OCI-LY7 (cell line): ENCODE measurements around the gene WNT1.

ENCODE experiments used
- EZH2phosphoT487 ChIP-seq: fragments of 200-600 bp; sonication (generic); IDR thresholded peaks from 2 replicates; pipeline ENCODE4 v1.6.1; 2018; ENCODE audit warnings: low read depth, borderline replicate concordance, mild to moderate bottlenecking, mixed run types, antibody characterized with exemption, low read length, moderate library complexity, mixed read lengths
- TF ChIP-seq, protein P1 (sequence below): fragments of 200-600 bp; sonication (generic); conservative IDR thresholded peaks from 2 replicates; pipeline ENCODE4 v1.5.1; 2014; ENCODE audit warnings: mild to moderate bottlenecking, antibody characterized with exemption, low read length, moderate library complexity, mixed read lengths

GRCh38 chr12:48981757-48982157, 3.6 kb downstream of the WNT1 start:
- TF ChIP-seq, protein P1, sequence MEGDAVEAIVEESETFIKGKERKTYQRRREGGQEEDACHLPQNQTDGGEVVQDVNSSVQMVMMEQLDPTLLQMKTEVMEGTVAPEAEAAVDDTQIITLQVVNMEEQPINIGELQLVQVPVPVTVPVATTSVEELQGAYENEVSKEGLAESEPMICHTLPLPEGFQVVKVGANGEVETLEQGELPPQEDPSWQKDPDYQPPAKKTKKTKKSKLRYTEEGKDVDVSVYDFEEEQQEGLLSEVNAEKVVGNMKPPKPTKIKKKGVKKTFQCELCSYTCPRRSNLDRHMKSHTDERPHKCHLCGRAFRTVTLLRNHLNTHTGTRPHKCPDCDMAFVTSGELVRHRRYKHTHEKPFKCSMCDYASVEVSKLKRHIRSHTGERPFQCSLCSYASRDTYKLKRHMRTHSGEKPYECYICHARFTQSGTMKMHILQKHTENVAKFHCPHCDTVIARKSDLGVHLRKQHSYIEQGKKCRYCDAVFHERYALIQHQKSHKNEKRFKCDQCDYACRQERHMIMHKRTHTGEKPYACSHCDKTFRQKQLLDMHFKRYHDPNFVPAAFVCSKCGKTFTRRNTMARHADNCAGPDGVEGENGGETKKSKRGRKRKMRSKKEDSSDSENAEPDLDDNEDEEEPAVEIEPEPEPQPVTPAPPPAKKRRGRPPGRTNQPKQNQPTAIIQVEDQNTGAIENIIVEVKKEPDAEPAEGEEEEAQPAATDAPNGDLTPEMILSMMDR, result no peak
- TF ChIP-seq EZH2phosphoT487, result no peak
